IPS DF 4.7 (cell line): ENCODE results near the gene PCSK5.
"Not testable (repeated sequence)": the region's sequence is repeated elsewhere in the genome, so short reads cannot be mapped to it uniquely, and the experiment has no call there.

ENCODE experiments used
- DNase-seq: peaks from one replicate; pipeline ENCODE4 v3.0.0-alpha.2; 2013; ENCODE audit warnings: low spot score; ENCODE audit errors: extremely low read depth

The PCSK5 gene

GRCh38 chr9:76067696-76068095 lies 177.2 kb downstream of the PCSK5 start:
- DNase-seq = no peak

DNA sequence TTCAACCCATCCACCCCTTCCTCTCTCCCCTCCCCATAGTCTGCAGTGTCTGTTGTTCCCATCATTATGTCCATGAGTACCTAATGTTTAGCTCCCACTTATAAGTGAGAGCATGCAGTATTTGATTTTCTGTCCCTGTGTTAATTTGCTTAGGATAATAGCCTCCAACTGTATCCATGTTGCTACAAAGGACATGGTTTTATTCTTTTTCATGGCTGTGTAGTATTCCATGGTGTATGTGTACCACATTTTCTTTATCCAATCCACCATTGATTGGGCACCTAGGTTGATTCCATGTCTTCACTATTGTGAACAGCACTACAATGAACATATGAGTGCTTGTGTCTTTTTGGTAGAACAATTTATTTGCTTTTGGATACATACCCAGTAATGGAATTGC lies 187.1 kb downstream of the PCSK5 start:
- DNase-seq = no peak

DNA sequence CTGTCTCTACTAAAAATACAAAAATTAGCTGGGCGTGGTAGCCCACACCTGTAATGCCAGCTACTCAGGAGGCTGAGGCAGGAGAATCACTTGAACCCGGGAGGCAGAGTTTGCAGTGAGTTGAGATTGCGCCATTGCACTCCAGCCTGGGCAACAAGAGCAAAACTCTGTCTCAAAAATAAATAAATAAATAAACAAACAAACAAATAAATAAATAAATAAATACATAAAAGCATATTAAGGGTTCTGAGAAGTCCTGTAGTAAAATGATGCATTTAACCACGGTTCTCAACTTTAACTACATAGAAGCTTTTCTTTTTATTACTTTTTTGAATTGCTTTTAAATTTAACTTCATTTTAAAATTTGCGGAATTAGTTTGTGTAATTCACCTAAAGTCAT lies 190.8 kb downstream of the PCSK5 start:
- DNase-seq = not testable (repeated sequence)

GRCh38 chr9:76082057-76082456 lies 191.6 kb downstream of the PCSK5 start:
- no peak for DNase-seq

- no peak for DNase-seq
Measured at GRCh38 chr9:76085596-76085995, 195.1 kb downstream of the PCSK5 start.

- DNase-seq = no peak
Measured at GRCh38 chr9:76086539-76086938, 196.1 kb downstream of the PCSK5 start.

- no peak for DNase-seq
Measured at GRCh38 chr9:76087976-76088375, 197.5 kb downstream of the PCSK5 start.

- DNase-seq = no peak
Measured at GRCh38 chr9:76090330-76090729, 199.9 kb downstream of the PCSK5 start.

GRCh38 chr9:76090909-76091308 lies 200.4 kb downstream of the PCSK5 start:
- DNase-seq = no peak

DNA sequence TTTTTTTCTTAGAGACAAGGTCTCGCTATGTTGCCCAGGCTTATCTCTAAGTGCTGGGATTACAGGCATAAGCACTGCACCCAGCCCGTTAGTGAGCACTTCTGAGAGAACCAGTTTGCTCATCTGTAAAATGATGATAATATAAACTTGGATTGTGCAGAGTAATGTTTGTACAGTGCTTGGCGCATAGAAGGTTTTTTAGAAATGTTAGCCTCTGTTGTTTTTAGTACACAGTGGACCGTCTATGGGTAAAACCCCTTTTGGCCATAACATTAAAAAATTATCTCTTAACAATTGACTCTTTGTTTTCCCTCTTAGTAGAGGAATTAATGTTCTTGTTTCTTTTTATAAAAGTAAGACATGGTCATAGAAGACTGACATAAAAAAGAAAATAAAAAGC lies 202.1 kb downstream of the PCSK5 start:
- DNase-seq = no peak

GRCh38 chr9:76095585-76095984 lies 205.1 kb downstream of the PCSK5 start:
- DNase-seq = no peak

DNA sequence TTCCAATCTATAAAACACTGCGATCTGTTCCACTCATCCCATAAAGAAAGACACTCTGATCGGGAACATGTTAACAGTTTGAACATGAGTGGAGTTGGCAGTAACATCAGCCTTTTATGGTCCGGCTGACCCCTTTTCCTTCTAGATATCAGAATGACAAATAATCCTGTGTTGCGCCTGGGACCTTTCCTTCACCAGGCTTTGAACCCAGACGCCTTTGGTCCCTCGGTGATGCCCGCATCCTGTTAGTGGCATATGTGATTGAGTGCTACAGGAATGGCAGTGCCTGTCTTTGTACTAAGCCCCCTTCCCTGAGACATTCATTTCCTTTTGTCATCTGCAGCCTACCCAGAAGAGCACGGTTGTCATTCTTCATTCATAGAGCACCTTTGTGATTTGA lies 209.0 kb downstream of the PCSK5 start:
- no peak for DNase-seq

- no peak for DNase-seq
Measured at GRCh38 chr9:76101075-76101474, 210.6 kb downstream of the PCSK5 start.

GRCh38 chr9:76101491-76101890 lies 211.0 kb downstream of the PCSK5 start:
- DNase-seq = no peak

DNA sequence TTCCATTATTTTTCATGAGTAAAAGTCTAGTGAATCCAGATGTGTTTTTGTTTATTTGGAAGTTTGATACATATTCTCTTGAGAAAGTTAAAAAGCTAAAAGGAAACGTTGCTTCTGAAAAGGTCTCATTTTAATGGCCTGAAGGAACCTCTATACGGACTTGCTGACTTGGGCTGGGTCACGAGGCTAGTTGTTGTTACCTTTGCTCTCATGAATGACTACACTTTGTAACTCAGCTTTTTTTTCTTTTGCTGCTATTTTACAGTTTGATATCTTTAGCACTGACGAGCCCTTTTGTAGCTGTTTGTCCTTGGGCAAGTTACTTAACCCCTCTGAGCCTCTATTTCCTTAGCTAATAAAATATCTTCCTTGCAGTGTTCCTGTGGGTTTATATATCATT lies 211.5 kb downstream of the PCSK5 start:
- DNase-seq = no peak

DNA sequence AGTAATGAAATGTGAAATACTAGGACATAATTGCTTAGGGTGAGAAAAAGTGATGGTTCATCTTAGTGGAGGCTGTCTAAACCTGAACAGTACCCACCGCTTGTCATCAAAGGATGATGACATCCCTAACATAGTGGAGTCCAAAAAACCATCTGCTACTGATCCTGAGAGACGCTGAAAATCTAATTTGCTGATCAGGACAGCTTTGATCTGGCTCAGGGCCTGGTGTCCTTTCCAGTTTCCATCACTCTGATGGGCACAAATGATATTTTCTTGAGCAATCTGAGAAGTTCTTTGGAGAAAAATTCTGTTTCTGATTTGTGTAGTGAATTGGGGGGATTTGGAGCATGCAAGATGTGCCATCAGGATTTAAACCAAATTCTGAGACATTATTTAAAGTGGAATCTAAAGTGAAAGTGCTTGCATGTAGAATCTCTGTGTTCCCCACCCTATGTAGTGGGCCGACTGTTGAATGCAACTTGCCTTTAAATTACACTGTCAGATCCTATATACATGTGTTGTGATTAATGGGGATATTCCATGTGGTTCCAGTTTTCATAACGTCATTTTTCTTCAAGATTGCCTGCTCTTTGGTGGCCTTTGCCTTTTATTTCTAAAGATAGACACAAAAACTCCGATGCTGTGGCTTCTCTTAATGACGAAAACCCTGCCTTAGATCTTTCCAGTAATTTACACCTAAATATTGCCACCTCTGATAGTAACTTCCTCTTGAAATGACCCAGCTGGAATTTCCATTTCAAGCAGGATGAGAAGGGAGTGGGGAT lies 213.2 kb downstream of the PCSK5 start:
- DNase-seq = no peak

DNA sequence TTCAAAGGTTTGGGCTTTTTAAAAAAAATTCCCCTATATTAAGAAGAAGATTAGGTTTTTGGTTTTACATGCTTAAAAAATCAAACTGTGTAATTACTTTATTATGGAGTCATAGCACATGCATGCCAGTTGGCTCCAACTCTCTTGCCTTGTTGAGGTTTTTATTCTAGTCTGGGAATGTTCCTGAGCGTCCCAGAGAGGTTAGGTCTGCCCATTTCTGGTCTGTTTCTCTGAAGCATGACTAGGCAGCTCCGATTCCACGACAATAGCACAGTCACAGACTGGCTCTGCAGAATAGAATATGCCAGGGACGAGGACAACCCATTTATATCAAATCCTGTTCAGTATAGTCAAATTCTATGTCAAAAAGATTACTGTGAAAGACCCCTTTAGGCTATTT lies 217.0 kb downstream of the PCSK5 start:
- DNase-seq = no peak

GRCh38 chr9:76109953-76110352 lies 219.5 kb downstream of the PCSK5 start:
- DNase-seq = no peak

- no peak for DNase-seq
Measured at GRCh38 chr9:76112151-76112550, 221.7 kb downstream of the PCSK5 start.

DNA sequence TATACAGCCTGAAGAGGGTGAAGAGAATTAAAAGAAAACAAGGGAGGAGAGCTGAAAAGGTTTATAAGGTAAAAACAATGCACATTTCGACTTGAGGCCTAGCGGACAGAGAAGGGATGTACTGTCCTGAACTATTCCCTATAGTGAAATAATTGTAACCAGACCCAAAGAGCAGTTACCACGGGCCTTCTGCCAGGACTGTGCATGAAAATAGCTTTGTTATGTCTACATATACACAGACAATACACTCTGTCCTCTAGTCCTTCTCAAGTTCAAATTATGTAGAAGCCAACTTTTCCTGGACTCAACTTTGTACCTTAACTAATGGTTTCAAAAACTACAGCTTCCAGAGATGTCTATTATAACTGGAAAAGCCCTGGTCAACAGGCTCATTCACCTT lies 223.7 kb downstream of the PCSK5 start:
- no peak for DNase-seq

DNA sequence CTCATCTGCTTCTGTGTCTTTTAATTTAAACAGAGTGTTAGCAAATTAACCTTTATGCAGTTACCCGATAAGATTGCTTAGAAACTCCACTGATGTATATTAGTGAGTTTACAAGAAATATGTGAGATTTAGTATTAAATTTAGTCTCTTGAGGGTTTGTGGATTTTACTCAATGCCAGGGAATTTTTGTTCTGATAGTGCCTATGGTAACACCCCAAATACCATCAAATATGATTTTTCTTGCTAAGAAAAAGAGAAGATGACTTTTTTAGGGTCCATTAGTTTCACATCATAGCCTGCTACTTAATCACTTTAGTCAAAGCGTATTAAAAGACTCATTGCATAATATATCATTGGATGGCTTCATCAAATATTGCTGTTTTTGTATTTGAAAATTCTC lies 224.9 kb downstream of the PCSK5 start:
- DNase-seq = no peak

DNA sequence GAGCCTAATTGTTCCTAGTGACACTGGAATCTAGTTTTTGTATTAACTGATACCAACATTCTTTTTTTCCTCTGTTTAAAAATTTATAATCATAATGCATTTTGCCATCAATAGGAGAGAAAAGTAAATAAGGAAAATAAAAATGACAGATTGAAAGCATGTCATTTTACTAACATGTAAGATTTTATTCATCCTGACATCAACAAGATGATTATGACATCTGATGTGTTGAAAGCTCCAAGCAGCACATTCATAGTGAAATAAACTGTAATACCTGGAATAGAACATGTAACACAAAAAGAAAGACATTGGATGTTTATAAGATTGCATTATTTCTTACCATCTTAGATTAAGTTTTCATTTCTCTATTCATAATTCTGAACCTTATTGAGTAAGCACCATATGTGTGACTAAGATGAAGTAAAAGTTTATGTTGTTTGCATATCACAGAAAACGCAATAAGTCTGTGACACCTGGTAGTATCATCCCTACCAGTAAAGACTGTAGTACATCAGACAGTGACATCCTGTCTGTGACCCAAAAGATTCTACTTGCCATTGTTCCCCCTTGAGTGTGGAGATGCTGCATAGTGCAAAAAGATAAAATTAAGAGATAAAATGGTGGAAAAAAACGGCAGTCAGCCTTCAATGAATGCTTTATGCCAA lies 225.6 kb downstream of the PCSK5 start:
- DNase-seq = no peak

GRCh38 chr9:76116913-76117312 lies 226.4 kb downstream of the PCSK5 start:
- no peak for DNase-seq
